Fibroblast of villous mesenchyme (primary cell): Measurements from ENCODE around the gene KCTD21. TPM values are rescaled to one million over a fixed set of nuclear protein-coding genes. Genes with fewer than 3 reads are reported as not detected.

ENCODE experiments used
- DNase-seq: peaks from one replicate; pipeline ENCODE4 v3.0.0-alpha.2; 2010; ENCODE audit warnings: low read depth
- H3K4me3 ChIP-seq: 2 replicates; pipeline ENCODE4 v1.5.1; 2011; ENCODE audit warnings: low read depth, mild to moderate bottlenecking, low read length
- CTCF ChIP-seq: IDR thresholded peaks from 2 replicates; pipeline ENCODE4 v1.5.1; 2012; ENCODE audit warnings: low read depth, mild to moderate bottlenecking, low read length; ENCODE audit not compliant: insufficient read depth
- total RNA-seq: library from RNA; depleted of rRNA; stranded (reverse); fragments of >200 nt; gene quantifications from 2 replicates; pipeline ENCODE4 v1.2.3, GENCODE V29; 2012

Gene KCTD21
- total RNA-seq, 1 donor, result 11.2 TPM

GRCh38 chr11:78166855-78167469 is 21.5 kb downstream of the KCTD21 start:
- DNase-seq, result peak; percentile 68
- no peak for TF ChIP-seq CTCF

GRCh38 chr11:78164471-78164870 is 24.0 kb downstream of the KCTD21 start:
- no peak for DNase-seq
- TF ChIP-seq CTCF, result no peak
- H3K4me3 ChIP-seq, result no peak overlapping the region

More at GRCh38 chr11:78166855-78167469, 21.5 kb downstream of the KCTD21 start:
- no peak overlapping the region for H3K4me3 ChIP-seq

- no peak for DNase-seq
- H3K4me3 ChIP-seq, result no peak overlapping the region
- no peak for TF ChIP-seq CTCF
Measured at GRCh38 chr11:78163828-78164227, 24.6 kb downstream of the KCTD21 start.

GRCh38 chr11:78161962-78162371 is 26.5 kb downstream of the KCTD21 start:
- no peak for TF ChIP-seq CTCF
- DNase-seq, result peak; percentile 45
- no peak overlapping the region for H3K4me3 ChIP-seq

- TF ChIP-seq CTCF, result no peak
- H3K4me3 ChIP-seq, result no peak overlapping the region
- DNase-seq, result no peak
Measured at GRCh38 chr11:78161346-78161745, 27.1 kb downstream of the KCTD21 start.

GRCh38 chr11:78160557-78160956 is 27.9 kb downstream of the KCTD21 start:
- H3K4me3 ChIP-seq, result no peak overlapping the region
- TF ChIP-seq CTCF, result no peak
- no peak for DNase-seq

- DNase-seq, result no peak
- no peak overlapping the region for H3K4me3 ChIP-seq
- no peak for TF ChIP-seq CTCF
Measured at GRCh38 chr11:78158987-78159652, 29.3 kb downstream of the KCTD21 start.
